Measurements from ENCODE around the gene TNS3.

TNS3 gene

GRCh38 chr7:47248797-47249196 lies 333.1 kb downstream of the TNS3 start:
- DNase-seq, result no peak

GRCh38 chr7:47247132-47247531 lies 334.8 kb downstream of the TNS3 start:
- DNase-seq, result no peak

- DNase-seq, result no peak
These were observed 337.2 kb downstream of the TNS3 start for GRCh38 chr7:47244692-47245091.

GRCh38 chr7:47241112-47242065 lies 340.5 kb downstream of the TNS3 start:
- no peak for DNase-seq

- no peak for DNase-seq
These were observed 341.9 kb downstream of the TNS3 start for GRCh38 chr7:47239931-47240421.

GRCh38 chr7:47239034-47239433 lies 342.9 kb downstream of the TNS3 start:
- no peak for DNase-seq

GRCh38 chr7:47236480-47237129 lies 345.3 kb downstream of the TNS3 start:
- DNase-seq, result no peak

- no peak for DNase-seq
These were observed 347.9 kb downstream of the TNS3 start for GRCh38 chr7:47233996-47234395.

GRCh38 chr7:47232751-47233412 lies 349.0 kb downstream of the TNS3 start:
- DNase-seq, result no peak

- no peak for DNase-seq
These were observed 350.3 kb downstream of the TNS3 start for GRCh38 chr7:47231627-47232026.

GRCh38 chr7:47231032-47231431 lies 350.9 kb downstream of the TNS3 start:
- no peak for DNase-seq

- no peak for DNase-seq
These were observed 353.4 kb downstream of the TNS3 start for GRCh38 chr7:47228386-47229014.

- DNase-seq, result peak; percentile 32 to 55 (median 42)
These were observed 354.1 kb downstream of the TNS3 start for GRCh38 chr7:47227762-47228177.

GRCh38 chr7:47226696-47227095 lies 355.2 kb downstream of the TNS3 start:
- DNase-seq, result peak; percentile 38 to 62 (median 55)

- peak; percentile 60 to 86 (median 79) for DNase-seq
These were observed 356.4 kb downstream of the TNS3 start for GRCh38 chr7:47225387-47226131.
